HG03460 (cell line): ENCODE data around the gene MRTFA.
"Not testable (repeated sequence)": the region's sequence is repeated elsewhere in the genome, so short reads cannot be mapped to it uniquely, and the experiment has no call there.

Experiments used
- ATAC-seq: cut with Tn5 transposase; IDR thresholded peaks from one replicate; pipeline ENCODE4 v1.9.1; 2021; ENCODE audit not compliant: unreplicated experiment

MRTFA gene

DNA sequence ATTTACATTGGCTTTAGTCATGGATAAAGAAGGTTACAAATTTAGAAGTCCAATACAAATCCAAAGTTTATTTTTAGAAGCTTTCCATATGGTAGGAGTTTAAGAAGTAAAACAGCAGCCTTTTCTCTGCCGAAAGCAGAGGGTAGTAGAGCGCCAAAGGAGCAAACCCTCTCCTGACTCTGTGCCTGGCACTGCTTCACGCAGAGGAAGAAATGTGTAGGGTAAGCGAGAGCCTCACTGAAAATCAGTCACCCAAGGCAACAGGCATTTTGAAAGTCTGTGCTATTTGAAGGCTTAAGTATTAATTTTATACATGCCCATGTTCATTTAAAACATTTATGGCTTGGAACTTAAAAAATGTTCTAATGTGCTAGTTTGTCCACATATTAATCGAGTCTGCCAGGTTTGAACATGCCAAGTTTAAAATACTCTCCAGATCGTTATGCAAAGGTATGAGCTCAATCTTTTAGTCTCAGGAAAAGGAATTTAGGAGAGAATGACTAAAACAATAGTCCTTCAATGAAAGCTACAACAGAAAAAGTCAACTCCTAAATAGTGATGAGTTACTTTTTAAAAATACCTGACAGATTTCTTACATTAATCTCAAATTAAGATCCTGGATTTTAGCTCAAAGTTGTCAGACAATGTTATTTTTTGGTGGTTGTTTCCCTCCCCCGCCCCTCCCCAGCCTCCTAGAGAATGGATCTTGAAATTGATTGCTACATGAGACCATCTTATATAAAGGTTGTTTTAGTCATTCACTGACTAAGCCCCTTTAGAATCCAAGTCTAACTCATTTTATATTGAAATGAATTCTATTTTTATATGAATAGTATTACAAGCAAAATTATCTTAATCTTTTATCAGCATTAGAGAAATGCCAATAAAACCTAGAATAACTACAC, 38.7 kb downstream of the MRTFA start:
- ATAC-seq, result no peak

DNA sequence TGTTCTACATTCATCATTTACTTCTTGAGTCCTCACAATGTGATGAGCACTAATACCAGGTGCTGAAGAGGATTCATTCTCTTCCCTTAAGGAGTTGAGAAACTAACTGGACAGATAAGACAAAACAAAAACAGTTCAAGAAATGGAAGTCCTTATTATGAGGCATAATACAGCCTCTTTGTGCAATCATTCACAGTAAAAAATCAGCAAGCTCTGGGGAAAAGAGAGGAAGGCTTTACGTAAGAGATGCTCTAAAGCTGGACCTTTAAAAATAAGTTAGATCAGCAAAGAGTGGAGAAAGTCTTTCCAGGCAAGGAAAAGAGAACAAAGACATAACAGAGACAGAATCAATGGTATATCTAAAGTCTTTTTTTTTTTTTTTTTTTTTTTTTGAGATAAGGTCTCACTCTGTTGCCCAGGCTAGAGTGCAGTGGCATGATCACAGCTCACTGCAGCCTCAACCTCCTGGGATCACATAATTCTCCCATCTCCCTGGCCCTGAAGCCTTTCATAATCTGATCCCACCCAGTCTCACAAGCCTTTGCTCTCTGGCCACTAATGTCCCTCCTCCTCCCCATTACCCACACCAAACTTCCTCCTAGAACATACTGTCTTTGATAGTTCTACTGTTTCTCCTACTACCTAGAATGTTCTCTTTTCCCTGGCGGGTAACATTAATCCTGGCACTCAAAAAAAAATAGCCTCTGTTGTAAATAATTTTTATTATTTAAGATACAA, 40.9 kb downstream of the MRTFA start:
- no peak for ATAC-seq

DNA sequence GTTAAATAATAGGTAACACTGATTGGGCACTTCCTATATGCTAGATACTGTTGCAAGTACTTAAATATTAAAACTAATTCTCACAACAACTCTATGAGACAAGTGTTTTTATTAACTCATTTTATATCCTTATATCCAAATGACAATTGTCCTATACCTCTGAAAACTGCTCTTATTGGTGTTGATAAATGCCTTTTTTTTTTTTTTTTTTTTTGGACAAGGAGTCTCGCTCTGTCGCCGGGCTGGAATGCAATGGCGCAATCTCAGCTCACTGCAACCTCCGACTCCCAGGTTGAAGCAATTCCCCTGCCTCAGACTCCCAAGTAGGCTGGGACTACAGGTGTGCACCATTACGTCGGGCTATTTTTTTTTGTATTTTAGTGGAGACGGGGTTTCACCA, 41.6 kb downstream of the MRTFA start:
- ATAC-seq, result no peak

DNA sequence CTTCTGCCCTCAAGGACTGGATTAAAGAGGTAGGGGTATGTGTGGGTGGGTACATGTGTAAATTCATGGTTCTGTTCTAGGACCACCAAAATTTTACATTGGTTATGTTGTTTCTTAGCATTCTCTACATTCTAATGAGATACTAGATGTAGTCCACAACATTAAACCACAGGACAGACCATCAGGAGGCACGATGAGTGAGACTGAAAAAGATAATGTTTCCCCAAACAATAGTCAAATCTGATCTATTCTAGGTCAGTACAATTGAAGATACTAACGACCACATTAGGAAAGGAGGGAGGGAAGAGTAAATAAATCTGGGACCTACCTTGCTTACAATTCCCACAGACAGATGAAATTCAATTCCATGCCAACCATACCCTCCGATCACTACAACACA, 42.2 kb downstream of the MRTFA start:
- no peak for ATAC-seq

DNA sequence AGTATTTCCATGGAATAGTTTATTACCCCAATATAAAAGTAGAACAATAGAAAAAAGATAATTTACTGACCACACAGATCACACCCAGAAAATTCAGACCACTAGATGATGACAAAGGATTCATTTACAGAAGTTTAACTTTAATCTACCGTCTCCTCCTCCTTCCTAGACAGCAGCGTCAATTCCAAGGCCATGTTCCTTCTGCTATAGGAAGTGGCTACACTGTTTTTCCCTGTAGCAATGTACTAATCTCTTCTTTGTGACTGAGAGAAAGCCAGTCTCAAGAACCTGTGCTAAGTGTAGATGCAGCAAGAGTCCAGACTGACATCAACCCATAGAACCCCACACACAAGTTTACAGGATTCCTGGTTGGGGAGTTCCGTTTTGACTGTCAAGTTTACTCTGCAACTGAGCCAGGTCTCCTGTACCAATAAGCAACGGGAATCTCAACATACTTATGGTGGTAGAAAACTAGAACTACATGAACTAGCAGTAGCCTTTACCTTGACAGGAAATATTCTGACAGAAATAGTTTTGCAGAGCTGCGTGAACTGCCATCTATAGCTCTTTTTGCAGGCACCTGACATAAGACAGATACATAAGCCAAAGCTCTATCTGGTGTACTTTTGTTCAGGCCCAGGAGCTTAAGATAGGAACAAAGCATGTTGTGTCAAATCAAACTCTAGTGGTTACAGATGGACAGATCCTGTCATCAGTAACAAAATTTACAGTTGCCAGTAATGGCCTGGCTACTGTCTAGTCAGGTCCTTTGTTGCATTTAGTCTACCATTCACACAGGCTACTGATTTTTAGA, 42.9 kb downstream of the MRTFA start:
- no peak for ATAC-seq

DNA sequence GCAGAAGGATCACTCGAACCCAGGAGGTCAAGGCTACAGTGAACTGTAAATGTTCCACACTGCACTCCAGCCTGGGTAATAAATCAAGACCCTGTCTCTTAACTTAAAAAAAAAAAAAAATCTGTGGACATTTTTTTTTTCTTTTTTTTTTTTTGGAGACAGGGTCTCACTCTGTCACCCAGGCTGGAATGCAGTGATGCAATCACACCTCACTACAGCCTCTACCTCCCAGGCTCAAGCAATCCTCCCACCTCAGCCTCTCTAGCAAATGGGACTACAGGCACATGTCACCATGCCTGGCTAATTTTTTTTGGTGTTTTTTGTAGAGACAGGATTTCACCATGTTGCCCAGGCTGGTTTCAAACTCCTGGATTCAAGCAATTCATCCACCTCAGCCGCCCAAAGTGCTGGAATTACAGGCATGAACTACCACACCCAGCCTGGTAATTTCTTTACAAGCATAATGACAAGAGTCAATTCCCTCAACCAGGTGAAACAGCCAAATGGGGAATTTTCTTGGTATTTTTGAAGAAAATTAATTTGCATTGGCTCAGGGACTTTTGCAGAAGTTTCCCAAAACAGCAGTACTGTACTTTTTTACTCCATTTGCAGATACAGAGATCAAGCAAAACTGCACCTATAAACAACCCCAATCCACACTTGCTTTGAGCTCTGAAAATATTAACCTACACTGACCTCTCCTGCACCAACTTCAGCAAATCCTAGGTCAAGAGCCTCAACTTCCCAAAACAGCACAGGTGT, 44.0 kb downstream of the MRTFA start:
- no peak for ATAC-seq

DNA sequence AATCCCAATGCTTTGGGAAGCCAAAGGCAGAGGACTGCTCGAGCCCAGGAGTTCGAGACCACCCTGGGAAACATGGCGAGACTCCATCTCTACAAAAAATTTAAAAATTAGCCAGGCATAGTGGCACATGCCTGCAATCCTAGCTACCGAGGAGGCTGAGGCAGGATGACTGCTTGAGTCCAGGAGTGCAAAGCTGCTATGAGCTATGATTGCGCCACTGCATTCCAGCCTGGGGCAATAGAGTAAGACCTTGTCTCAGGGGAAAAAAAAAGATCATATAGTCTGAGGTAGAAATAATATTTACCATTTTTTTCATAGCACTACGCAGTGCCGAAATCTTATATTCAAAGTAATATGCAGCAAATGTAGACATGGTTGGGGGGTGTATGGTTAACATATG, 47.8 kb downstream of the MRTFA start:
- ATAC-seq, result no peak

DNA sequence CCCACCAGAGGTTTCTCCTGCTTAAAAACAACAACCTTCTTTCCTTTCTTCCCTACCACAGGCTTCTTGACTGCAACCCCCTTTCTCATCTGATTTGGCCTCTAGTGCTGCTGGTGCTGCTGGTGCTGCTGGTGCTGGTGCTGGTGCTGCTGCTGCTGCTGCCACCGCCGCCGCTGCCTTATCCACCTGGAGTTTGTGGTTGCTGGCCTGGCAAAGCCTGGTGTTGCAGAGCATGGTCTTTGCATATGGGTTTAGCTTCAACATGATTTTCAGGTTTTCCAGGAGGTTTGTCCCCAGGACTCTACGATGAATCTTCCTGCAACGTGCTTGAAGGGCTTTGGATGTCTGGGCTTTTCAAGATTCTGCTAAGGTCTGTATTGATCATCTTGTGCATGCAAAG, 49.7 kb downstream of the MRTFA start:
- ATAC-seq, result no peak

DNA sequence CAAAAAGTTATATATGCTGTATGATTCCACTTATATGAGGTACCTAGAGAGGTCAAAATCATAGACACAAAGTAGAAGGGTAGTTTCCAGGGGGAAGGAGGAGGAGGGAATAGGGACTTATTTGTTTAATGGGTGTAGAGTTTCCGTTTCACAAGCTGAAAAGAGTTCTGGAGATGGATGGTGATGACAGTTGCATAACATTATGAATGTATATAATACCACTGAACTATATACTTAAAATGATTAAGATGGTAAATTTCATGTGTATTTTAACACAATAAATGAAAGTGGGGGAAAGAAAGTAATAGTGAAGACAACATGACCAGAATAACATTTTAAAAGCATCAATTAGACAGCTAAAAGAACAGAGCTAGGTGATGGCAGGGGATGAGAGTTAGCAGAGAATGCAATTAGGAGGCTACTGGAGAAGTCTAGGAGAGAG, 51.2 kb downstream of the MRTFA start:
- no peak for ATAC-seq

DNA sequence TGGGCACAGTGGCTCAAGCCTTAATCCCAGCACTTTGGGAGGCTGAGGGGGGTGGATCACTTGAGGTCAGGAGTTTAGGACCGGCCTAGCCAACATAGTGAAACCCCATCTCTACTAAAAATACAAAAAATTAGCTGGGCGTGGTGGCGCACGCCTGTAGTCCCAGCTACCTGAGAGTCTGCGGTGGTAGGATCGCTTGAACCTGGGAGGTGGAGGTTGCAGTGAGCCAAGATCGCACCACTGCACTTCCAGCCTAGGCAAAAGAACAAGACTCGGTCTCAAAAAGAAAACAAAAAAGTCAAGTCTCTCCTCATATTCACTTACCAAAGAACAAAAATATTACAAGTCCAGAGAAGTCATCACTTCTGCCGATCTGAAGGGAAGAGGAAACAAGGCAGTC, 51.8 kb downstream of the MRTFA start:
- not testable (repeated sequence) for ATAC-seq

DNA sequence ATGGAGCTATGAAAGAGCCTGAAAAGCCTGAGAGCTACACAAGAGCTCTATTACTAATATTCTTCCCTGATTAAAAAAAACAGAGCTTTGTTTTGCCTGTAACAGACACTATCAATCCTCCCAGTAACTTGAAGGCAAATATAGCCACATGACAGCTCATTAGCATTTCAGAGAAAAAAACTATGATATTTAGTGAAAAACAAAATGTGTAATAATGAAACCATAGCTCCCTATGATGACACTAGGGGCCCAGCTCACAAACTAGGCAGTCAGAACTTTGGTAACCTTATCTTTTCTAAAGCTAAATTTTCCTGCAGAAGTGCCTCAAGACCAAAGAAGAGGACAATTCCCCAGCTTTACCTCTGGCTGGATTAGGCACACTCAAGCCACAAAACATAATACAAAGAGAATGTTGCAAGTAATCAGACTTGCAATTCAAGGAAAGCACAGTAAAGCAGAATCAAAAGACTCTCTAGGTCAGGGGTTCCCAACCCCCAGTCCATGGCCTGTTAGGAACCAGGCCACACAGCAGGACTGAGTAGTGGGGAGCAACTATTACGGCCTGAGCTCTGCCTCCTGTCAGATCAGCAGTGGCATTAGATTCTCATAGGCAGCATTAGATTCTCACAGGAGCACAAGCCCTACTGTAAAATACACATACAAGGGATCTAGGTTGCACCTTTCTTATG, 53.3 kb downstream of the MRTFA start:
- no peak for ATAC-seq

DNA sequence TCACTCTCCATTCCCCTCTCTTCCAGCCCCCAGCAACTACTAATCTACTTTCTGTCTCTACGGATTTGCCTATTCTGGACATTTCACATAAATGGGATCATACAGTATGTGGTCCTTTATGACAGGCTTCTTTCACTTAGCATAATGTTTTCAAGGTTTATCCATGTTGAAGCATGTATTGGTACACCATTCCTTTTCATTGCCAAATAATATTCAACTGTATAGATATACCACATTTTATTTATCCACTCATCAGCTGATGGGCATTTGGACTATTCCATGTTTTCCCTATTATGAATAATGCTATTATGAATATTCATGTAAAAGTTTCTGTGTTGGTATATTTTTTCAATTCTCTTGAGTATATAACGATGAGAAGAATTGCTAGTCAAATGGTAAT, 54.5 kb downstream of the MRTFA start:
- no peak for ATAC-seq

DNA sequence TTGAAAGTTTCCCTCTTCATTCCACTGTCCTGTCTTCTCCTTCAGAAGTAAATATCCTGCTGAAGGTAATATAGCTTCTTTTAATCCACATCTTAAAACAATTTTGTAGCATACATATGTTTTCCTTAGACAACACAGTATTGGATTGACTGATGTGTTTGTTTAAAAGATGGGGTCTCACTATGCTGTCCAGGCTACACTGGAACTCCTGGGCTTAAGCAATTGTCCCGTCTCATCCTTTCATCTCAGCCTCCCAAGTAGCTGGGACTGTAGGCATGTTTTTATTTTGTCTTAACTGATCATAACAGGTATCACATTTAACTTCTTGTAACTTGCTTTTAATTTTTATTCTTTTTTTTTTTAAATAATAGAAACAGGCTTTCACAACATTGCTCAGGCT, 55.9 kb downstream of the MRTFA start:
- no peak for ATAC-seq

DNA sequence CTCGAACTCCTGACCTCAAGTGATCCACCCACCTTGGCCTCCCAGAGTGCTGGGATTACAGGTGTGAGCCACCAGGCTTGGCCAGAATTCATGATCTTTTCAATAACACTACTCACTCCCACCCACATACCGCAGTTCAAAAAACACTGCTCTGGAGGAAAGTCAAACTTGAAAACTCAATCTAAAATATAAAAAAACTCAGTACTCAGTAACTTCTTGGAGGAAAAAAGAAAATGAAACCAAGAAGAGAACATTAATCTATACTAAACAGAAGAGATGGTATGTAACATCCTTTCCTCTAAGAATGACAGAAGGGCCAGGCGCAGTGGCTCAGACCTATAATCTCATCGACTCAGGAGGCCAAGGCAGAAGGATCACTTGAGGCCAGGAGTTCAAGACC, 58.3 kb downstream of the MRTFA start:
- no peak for ATAC-seq

DNA sequence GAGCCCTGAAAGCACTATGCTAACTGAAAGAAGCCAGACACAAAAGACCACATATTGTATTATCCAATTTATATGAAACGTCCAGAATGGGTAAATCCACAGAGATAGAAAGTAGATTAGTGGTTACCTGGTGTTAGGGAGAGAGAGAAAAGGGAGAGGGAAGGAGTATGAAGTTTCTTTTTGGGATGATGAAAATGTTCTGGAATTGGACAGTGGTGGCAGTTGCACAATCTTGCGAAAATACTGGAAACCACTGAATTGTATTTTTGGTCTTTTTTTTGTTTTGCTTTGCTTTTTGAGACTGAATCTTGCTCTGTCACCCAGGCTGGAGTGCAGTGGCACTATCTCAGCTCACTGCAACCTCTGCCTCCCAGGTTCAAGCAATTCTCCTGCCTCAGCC, 63.5 kb downstream of the MRTFA start:
- ATAC-seq, result no peak

DNA sequence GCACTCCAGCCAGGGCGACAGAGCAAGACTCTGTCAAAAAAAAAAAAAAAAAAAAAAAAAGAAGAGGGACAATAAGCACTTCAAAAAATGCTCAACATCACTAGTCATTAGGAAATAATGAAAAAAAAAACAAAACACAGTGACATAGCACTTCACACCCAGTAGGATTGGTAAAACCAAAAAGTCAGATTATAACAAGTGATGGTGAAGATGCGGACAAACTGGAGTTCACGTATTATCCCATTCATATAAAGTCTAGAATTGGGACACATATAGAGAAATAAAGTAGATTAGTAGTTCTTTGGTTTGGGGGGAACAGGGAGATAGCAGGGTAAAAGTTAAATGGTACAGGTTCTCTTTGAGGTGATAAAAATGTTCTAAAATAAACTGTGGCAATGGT, 64.6 kb downstream of the MRTFA start:
- no peak for ATAC-seq

DNA sequence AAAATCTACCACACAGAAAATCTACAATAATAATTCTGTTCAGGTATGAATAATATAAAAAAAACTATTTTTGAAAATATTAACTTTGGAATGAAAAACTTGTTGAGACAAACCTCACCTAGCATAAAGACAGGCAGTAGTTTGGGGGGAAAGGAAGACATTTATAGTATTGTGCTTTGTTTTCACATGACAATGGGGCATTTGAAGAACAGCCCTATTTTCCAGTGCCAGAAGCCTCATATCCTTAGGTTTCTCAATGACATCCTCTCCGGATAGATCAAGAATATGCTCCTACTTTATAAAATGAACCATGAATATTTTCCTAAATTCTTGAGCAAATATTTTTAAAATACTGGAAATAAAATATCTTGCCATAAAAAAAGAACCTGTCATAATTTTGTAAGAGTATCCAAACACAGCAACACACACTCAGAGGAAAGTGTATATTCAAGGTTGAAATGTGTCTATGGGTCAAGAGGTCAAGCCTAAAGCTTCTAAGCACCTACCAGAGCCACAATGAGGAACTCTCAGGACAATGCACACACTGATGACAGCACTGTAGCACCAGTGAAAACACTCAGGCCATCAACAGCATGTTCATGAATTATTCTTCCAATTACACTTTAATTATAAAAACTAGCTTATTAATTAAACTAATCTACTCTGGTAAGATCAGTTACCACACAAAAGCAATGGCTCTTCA, 68.7 kb downstream of the MRTFA start:
- ATAC-seq, result no peak

DNA sequence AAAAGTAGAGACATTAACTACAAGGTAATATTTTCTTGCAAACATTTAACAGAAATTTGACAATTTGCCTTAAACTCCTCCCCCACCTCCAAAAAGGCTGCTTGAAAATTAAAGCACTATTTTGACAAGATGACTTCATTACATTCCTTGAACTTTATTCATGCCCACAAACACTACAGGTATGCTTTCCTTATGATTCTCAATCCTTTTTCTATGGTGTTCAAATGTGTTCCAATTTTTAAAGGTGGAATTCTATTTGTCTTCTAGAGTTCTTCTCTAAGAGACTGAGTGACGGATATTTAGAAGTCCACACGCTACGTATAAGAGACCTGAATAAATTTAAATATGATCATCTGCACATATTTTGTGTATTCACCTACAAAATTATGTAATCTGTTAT, 69.4 kb downstream of the MRTFA start:
- no peak for ATAC-seq

DNA sequence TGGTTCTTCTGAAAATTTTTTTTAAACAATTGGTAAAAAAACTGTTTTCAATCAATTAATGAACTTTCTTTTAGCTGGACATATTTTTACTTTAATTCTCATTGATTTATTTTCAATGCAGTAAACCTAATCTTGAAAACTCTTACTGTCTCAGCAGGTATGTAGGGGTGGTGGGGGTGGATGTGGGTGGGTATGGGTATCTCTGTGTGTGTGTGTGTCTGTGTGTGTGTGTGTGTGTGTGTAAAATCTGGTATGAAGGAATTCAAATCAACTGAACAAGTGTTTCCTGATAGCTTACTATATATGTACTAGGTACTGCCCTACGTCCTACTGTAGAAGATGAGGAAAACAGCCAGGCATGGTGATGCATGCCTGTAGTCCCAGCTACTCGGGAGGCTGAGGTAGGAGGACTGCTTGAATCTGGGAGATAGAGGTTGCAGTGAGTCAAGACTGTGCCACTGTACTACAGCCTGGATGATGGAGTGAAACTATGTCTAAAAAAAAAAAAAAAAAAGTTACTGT, 75.5 kb downstream of the MRTFA start:
- ATAC-seq, result no peak
